HG03378 (cell line): Measurements from ENCODE around the gene ADGRE1.
A peak's percentile ranks its signal among the peaks of the same experiment; 100 is the strongest.
"Not testable (repeated sequence)": the region's sequence is repeated elsewhere in the genome, so short reads cannot be mapped to it uniquely, and the experiment has no call there.

Experiments
- ATAC-seq: cut with Tn5 transposase; IDR thresholded peaks from one replicate; pipeline ENCODE4 v1.9.1; 2021; ENCODE audit warnings: mild to moderate bottlenecking, moderate library complexity; ENCODE audit not compliant: unreplicated experiment

Gene ADGRE1

GRCh38 chr19:6887316-6887715 lies at the start of gene ADGRE1:
Gene ADGRE1 (plus strand): TSS chr19:6887579. CDS start chr19:6887609, 30 bp downstream.
- ATAC-seq: no peak

GRCh38 chr19:6838062-6838655 lies 49.2 kb upstream of the ADGRE1 start:
- ATAC-seq: no peak

DNA sequence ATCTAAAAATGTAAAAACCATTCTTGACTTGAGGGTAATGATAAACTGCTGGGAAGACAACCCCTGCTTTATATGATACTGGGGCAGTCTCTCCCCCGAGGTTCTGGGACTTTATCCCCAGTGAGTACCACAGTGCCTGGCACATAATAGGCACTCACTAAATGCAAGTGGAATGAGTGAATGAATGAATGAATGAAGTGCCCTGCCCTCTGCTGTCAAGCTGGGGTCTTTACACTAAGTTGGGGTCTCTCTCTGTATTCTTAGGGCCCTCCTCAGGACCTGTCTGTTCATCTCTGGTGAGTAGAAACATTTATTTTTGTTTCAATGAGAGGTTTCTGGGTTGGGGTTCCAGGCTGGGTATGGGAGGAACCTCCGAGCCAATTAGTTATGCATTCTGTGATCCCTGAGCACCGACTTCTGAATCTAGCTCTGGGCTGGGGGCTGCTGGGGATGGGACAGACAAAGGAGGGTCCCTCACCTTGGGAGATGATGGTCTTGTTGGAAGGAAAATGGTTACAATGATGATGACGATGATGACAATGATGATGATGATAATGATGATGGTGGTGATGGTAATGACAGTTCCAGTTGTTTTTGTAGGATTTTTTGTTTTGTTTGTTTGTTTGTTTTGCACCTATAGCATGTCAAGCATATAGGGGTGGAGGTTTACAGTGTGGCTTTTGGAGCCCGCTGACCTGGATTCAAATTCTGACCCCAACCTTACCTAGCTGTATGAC lies 44.3 kb upstream of the ADGRE1 start:
- ATAC-seq: no peak

GRCh38 chr19:6847828-6848200 lies 39.6 kb upstream of the ADGRE1 start:
- no peak for ATAC-seq

DNA sequence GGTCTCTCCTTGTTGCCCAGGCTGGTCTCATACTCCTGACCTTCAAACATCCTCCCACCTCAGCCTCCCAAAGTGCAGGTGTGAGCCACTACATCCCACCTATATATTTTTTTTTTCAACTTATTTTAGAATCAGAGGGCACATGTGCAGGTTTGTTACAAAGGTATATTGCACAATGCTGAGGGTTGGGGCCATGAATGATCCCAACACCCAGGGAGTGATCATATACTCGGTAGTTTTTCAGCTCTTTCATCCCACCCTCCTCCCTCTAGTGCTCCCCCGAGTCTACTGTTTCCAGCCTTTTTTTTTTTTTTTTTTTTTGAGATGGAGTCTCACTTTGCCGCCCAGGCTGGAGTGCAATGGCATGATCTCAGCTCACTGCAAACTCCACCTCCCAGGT lies 38.4 kb upstream of the ADGRE1 start:
- ATAC-seq: no peak

- ATAC-seq: no peak
Measured at GRCh38 chr19:6849876-6850275, 37.5 kb upstream of the ADGRE1 start.

- no peak for ATAC-seq
Measured at GRCh38 chr19:6851359-6851758, 36.0 kb upstream of the ADGRE1 start.

DNA sequence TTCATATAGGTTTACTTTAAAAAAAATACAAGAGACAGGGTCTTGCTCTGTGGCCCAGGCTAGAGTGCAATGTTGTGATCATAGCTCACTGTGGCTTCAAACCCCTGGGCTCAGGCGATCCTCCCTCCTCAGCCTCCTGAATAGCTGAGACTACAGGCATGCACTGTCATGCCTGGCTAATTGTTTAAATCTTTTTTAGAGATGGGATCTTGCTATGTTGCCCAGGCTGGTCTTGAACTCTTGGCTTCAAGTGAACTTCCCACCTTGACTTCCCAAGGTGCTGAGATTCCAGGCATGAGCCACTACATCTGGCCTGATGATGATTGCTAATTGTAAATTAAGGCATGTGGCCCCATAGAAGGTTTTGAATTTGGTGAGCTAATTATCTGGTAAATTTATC lies 35.4 kb upstream of the ADGRE1 start:
- no peak for ATAC-seq

- no peak for ATAC-seq
Measured at GRCh38 chr19:6853868-6854267, 33.5 kb upstream of the ADGRE1 start.

GRCh38 chr19:6854758-6855157 lies 32.6 kb upstream of the ADGRE1 start:
- ATAC-seq: no peak

- no peak for ATAC-seq
Measured at GRCh38 chr19:6856749-6857372, 30.5 kb upstream of the ADGRE1 start.

GRCh38 chr19:6861683-6862286 lies 25.6 kb upstream of the ADGRE1 start:
- ATAC-seq: no peak

GRCh38 chr19:6862673-6863078 lies 24.7 kb upstream of the ADGRE1 start:
- ATAC-seq: peak; percentile 68

DNA sequence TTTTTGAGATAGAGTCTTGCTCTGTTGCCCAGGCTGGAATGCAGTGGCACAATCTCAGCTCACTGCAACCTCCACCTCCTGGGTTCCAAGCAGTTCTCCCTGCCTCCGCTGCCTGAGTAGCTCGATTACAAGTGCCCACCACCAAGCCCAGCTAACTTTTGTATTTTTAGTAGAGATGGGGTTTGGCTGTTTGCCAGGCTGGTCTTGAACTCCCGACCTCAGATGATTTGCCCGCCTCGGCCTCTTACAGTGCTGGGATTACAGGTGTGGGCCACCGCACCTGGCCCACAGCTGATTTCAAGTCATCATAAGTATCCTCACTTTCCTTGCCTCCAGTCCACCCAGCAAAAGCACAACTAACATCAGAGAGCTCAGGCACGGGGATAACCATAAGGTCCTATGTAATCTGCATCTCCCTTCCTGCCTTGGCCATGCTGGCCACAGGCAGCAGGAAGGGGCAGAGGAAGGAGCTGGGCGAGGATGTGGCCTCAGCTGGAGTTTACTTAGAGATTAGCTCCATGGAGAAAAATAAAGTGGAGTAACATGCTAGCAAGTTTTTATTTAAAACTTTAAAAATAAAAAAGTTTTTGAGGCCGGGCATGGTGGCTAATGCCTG lies 22.9 kb upstream of the ADGRE1 start:
- no peak for ATAC-seq

DNA sequence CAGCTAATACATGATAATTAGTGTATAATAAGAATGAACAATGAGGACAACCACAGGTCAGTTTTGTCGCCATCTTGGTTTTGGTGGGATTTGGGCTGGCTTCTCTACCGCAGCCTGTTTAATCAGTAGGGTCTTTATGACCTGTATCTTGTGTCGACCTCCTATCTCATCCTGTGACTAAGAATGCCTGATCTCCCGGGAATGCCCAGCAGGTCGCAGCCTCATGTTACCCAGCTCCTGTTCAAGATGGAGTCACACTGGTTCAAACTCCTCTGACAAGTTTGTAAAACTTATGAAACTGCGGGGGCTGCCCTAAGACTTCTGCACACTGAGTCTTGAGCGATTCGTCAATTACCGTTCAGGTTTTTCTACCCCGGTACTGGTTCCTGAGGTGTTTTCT lies 21.5 kb upstream of the ADGRE1 start:
- ATAC-seq: no peak

DNA sequence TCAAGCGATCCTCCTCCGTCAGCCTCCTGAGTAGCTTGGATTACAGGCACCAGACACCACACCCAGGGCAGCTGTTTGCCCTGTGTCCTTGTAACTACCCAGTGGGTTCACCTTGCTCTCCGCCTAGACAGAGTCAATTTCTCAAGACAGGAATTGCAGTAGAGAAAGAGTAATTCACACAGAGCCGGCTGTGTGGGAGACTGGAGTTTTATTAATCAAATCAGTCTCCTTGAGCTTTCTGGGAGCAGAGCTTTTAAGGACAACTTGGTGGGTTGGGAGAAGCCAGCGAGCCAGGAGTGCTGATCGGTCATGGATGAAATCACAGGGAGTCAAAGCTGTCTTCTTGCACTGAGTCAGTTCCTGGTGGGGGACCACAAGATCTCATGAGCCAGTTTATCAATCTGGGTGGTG lies 20.6 kb upstream of the ADGRE1 start:
- ATAC-seq: no peak

GRCh38 chr19:6868351-6868750 lies 19.0 kb upstream of the ADGRE1 start:
- ATAC-seq: no peak

- not testable (repeated sequence) for ATAC-seq
Measured at GRCh38 chr19:6869151-6869882, 18.1 kb upstream of the ADGRE1 start.

GRCh38 chr19:6873708-6874431 lies 13.5 kb upstream of the ADGRE1 start:
- ATAC-seq: no peak

- ATAC-seq: no peak
Measured at GRCh38 chr19:6875218-6875617, 12.2 kb upstream of the ADGRE1 start.
